OCI-LY7 (cell line): ENCODE measurements around the gene SASH1.

Experiments
- CTCF ChIP-seq: fragments of 200-600 bp; sonication (generic); conservative IDR thresholded peaks from 2 replicates; pipeline ENCODE4 v1.5.1; 2014; ENCODE audit warnings: mild to moderate bottlenecking, antibody characterized with exemption, low read length, moderate library complexity, mixed read lengths
- EZH2phosphoT487 ChIP-seq: fragments of 200-600 bp; sonication (generic); IDR thresholded peaks from 2 replicates; pipeline ENCODE4 v1.6.1; 2018; ENCODE audit warnings: low read depth, borderline replicate concordance, mild to moderate bottlenecking, mixed run types, antibody characterized with exemption, low read length, moderate library complexity, mixed read lengths

GRCh38 chr6:148398678-148399077 is 56.0 kb downstream of the SASH1 start:
- TF ChIP-seq CTCF (no peak), EZH2phosphoT487 (no peak)
